ENCODE results near the gene C1QTNF8. TPM values are rescaled to one million over a fixed set of nuclear protein-coding genes. Genes with fewer than 3 reads are reported as not detected.
A peak's percentile ranks its signal among the peaks of the same experiment; 100 is the strongest.

The C1QTNF8 gene, protein sequence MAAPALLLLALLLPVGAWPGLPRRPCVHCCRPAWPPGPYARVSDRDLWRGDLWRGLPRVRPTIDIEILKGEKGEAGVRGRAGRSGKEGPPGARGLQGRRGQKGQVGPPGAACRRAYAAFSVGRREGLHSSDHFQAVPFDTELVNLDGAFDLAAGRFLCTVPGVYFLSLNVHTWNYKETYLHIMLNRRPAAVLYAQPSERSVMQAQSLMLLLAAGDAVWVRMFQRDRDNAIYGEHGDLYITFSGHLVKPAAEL
- total RNA-seq = not detected
- long read RNA-seq = 0 reads

DNA sequence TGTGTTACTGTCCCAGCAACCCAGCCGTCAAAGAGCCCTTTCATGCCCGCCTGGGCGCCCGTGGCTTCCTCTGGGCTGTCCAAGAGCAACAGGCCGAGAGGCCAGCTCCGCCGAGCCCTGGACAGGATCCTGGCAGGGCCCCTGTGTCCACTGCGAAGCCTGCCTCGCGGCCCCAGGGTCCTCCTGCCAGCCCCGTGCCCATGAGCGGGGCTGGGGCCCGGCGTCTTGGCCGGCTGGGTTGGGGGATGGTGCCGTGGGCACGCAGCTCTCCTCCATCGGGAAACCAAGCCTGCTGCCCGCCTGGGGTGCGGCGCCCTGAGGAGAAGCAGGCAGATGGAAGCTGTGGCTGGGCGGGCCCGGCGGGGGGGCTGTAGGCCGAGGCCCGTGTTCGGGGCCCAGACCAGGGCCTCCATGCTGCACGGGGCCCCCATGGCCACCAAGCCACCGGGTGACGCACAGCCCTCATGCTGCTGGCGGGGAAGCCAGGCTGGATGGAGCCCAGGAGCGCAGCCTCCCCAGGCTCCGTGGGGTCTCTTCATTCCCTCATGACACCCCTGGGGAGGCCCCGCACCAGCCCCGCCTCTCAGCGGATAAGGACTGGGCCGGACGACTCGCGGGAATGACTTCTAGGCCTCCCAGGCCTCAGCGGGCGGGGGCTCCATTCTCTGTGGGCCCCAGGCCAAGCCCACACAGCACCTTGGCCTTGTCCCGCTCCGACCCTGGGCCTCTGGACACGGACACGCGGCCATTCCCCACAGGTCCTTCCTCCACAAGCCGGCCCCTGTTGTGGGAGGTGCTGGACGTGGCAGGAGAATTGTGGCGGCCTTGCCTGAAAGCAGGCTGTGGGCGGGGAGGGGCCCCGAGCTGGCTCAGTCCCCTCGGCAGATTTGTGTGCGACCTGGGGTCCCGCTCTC lies at the start of gene C1QTNF8:
Gene C1QTNF8 (minus strand): TSS at position 76 of the 914 bp plus-strand sequence. CDS start 1,322 bp downstream, outside the sequence.
- intact Hi-C loops (cut with DNase I, micrococcal nuclease) = no loop called here
- ATAC-seq (no peak), DNase-seq (no peak)

DNA sequence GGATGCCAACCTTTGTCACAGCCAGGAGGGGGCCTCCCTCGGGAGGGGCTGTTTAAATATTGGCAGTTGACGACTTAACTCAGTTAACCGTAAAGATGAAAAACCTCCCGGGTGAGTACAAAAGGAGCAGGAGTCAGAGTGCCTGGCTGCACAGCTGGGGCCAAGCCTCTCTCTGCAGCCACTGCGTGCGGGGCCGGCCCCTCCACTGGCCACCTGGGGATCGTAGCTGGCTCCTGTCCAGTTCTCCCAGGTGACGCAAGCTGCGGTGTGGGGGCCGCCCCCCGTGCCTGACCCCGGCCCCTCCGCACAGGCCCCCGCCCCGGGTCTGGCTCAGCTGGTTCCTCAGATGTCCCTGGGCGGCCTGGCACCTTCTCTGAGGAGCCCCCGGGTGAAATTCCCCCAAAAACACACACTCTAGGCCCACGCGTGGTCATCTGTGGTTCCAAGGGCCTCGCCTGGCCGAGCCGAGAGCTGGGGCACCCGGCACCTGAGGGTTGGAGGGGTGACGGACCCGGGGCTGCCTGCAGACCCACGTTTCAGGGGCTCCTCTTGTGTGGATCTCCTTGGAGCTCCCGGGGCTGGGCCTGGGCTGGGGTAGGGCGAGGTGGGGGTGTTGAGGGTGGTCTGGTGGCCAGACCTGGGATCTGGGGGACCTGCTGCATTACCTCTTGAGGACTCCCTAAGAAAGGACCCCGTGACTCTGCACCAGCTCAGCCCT lies 49.5 kb upstream of the C1QTNF8 start:
- DNase-seq (no peak), ATAC-seq (no peak)
- intact Hi-C loops (cut with DNase I, micrococcal nuclease) = no loop called here

DNA sequence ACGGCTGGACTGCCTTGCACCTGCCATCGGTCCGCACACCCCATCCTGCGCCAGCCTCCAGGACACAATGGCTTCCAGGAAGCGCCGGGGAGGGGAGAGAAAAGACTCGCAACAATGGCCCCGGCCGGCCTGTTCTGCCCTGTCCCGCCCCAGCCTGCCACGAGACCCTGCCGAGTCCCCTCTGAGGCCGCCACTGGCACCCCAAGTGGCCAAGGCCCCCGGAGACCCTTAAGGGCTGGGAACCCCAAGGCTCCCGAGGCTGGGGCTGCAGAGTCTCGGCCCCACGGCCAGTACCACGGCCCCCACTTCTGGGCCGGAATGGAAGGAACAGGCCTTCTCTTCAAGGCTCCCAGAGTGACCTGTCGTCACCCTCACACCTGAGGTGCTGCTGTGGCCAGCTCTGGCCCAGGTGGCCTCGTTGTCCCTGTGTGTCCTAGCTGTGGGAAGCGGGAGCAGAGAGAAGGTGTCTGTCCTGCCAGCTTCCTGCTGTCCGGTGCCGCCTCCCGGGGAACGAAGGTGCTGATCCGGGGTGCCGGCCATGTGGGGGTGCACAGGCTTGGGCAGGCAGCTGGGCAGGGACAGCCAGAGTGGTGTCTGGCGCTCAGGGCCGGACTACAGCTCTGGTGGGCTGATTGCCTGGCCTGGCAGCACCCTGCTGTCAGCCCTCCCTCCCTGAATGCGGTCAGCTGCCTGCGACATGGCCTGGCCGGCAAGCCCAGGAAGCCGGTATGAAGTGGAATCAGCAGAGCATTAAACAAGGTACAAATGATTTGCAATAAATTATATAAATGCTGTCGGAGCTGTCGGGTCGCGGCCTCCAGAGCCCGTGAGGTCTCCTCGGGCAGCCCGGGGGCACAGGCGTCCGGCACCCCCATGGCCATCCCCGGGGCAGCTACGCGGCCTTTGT lies 48.7 kb upstream of the C1QTNF8 start:
- ATAC-seq (no peak), DNase-seq (no peak)
- intact Hi-C loops (cut with DNase I, micrococcal nuclease) = no loop called here

DNA sequence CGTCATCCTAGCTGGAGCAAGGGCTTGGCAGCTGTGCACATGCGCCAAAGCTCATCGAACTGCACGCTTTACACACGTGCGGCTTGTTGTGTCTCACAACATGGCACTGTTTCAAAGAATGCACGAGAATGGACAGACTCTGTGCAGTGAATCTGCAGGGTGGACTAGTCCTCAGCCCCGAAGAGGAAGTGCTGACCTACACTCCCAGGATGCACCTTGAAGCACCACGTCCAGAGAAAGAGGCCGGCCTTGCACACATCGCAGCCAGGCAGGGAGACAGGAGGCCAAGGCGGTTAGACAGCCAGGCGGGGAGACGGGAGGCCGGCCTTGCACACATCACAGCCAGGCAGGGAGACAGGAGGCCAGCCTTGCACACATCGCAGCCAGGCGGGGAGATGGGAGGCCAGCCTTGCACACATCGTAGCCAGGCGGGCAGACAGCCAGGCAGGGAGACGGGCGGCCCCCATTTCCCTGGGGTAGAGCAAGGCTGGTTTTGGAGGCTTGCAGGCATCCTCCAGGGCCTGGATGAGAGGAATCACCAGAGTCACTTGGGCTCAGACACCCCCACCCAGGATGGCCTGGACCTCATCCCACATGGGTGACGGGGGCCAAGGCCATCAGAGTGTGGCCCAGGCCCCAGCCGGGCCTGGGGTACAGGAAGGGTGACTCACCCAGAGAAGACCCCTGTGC lies 47.9 kb upstream of the C1QTNF8 start:
- no peak for DNase-seq
- intact Hi-C loops (cut with DNase I, micrococcal nuclease) = no loop called here
- ATAC-seq = no peak

DNA sequence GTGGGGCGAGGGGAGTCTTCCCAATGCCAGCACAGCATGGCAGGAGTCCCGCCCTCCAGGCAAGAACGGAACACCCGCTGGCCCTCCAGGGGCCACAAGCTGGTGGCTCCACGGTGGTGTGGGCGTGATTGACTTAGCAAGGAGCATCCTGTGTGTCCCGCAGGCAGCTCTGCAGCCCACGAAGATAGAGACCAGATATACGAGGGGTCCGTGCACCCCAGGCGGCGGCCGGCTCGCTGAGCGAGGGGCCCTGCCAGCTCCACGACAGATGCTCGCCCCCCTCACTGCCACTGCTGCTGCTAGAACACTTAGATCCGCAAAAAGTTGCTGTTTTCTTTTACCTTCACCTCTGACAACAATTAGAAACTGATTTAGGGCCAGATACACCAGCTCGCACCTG lies 46.9 kb upstream of the C1QTNF8 start:
- intact Hi-C loops (cut with DNase I, micrococcal nuclease) = no loop called here

DNA sequence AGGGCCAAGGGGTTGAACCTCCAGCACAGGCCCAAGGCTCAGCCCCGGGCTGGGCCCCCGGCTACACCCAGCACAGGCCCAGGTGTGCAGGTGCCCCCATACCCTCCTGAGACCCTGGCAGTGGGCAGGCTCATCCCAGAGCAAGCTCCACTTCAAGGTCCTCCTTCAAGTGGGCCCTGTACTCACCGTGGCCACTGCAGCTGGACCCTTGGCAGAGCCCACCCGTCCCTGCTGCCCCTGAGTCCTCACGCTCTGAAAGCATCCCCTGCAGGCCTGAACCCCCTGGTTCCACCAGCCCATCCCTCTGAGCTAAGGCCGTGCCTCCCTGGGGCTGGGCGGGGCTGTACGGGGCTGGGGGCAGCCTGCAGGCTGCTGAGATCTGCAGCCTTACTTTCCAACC lies 45.7 kb upstream of the C1QTNF8 start:
- no peak for ATAC-seq
- no peak for DNase-seq
- intact Hi-C loops (cut with DNase I, micrococcal nuclease) = no loop called here

More for the DNA sequence above, 46.9 kb upstream of the C1QTNF8 start:
- ATAC-seq (no peak), DNase-seq (no peak)

DNA sequence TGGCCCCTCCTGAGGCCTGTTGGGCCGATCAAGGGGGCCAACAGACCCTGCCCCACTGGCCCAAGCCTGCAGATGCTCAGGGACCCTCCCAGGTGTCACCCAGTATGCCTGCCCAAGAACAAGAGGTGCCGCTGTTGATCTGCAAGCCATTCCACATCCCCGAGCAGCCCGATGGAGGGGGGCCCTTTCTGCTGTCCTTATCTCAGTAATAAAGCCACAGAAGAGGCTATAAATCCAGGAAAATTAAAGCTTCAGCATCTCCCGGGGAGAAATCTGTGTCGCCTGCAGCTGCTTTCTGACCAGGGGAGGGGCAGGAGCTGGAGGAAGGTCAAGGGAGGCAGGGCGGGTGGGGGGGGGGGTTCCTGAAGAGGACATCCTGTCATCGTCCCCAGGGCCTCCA lies 45.1 kb upstream of the C1QTNF8 start:
- ATAC-seq (no peak), DNase-seq (no peak)
- intact Hi-C loops (cut with DNase I, micrococcal nuclease) = no loop called here

DNA sequence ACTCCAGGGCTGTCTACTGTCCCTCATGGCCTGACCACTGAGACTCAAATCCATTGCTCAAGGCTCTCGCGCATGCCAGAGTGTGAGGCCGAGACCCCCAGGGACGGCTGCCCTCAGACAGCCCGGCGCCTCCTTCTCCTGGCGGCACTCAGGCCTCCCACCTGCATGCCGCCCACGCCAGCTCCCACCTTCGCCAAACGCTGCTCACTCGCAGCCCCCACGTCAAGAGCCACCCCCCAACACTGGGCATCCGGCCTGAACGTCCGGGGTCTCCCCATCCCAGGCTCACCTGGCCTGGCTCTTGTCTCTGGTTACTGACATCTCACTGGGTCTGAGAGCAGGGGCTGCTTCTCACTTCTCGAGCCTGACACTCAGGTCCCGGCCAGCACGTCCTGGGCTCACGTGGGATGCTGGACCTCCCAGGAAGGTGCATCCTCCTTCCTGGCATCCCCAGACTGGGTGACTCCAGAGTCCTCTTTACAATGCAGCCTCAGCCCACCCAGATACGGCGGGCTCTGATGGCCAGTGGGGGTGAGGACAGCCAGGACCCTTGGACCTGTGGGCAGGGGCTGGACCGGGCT lies 44.6 kb upstream of the C1QTNF8 start:
- ATAC-seq (no peak), DNase-seq (no peak)
- intact Hi-C loops (cut with DNase I, micrococcal nuclease) = no loop called here

DNA sequence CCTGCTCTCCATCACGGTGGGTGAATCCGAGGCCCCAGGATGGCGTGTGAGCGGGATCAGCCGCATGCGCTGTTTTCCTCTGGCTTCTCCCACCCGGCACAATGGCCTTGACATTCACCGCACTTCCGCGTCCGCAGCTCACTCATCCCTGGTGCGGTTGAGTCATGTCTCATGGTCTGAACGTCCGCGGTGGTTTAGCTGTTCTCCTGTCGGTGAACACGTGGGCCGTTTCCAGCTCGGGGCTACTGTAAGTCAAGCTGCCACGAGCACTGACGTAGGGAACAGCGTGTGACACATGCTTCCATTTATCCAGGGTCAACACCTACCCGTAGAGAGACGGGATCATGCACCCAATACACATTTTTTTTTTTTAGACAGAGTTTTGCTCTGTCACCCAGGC lies 41.6 kb upstream of the C1QTNF8 start:
- intact Hi-C loops (cut with DNase I, micrococcal nuclease) = no loop called here
- no peak for DNase-seq
- no peak for ATAC-seq

DNA sequence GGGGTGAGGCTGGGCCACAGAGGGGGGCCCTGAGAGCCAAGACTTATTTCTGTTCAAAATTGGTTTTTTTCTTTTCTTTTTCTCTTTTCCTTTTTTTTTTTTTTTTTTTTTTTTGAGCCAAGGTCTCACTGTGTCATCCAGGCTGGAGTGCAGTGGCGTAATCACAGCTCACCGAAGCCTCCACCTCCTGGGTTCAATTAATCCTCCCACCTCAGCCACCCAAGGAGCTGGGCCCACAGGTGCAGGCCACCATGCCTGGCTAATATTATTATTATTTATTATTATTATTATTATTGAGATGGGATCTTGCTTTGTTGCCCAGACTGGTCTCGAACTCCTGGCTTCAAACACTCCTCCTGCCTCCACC lies 39.4 kb upstream of the C1QTNF8 start:
- ATAC-seq = no peak
- intact Hi-C loops (cut with DNase I, micrococcal nuclease) = no loop called here

DNA sequence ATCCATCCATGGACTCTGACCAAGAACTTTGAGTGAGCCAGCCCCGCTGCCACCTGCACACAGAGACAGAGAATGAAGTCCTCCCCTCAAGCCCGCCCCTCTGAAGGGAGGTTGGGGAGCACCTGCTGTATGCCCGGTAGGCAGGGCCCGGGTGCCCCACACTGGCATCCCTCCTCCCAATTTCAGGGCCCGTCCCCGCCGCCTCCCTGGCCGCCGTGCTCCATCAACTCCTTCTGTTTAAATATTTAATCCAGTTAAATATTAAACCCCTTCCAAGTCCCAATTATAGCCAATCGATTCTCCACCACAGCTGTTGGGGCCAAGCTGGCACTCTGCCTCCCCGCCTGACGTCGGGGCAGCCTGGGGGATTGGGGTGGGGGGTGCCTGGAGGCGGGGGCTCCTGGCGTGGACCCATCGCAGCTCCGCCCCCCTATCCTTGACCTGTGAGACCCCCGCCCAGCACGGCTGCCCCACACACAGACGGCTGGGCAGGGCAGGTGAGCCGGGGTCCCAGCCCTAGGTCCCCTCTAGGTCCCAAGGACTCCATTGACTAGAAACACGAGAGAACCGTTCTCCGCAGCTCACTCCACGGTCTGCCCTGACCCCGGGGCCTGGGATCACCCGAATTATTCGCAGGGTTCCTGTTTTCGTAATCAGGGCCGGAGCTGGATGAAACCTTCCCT lies 38.9 kb upstream of the C1QTNF8 start:
- ATAC-seq (peak; percentile 42), DNase-seq (no peak)
- intact Hi-C loops (cut with DNase I, micrococcal nuclease) = no loop called here

More for the DNA sequence above, 39.4 kb upstream of the C1QTNF8 start:
- DNase-seq = no peak

DNA sequence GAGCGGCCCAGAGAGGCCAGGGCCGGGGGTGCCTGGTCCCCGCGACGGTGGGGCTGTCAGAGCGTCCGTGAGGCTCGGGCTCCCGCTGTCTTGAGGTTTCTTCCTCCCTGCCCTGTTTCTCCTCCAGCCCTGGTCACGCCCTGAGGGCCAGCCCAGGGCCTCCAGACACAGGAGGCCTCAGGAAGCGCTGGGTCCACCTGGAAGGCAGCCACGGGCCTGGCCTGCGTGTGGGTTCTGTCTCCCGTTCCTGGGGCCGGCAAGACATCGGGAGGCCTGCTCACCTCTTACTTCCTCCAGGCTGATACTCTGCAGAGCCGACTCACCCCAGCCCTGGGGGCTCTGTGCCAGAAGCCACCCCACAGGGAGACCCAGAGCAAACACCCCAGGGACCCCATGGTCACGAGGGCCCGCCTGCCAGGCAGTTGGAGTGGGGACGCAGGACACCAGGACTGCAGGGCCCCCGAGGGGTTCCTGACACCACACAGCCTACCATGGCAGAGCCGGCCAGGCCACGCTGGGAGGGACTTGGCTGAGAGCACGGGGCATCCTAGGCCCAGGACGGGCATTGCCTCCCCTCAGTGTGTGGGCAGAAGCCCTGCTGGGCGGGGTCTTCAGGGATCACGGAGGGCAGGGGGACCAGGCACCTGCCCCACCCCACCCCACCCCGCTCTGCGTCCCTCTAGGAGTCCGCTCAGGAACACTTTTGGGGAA lies 37.9 kb upstream of the C1QTNF8 start:
- ATAC-seq (peak; percentile 28), DNase-seq (no peak)
- intact Hi-C loops (cut with DNase I, micrococcal nuclease) = no loop called here

DNA sequence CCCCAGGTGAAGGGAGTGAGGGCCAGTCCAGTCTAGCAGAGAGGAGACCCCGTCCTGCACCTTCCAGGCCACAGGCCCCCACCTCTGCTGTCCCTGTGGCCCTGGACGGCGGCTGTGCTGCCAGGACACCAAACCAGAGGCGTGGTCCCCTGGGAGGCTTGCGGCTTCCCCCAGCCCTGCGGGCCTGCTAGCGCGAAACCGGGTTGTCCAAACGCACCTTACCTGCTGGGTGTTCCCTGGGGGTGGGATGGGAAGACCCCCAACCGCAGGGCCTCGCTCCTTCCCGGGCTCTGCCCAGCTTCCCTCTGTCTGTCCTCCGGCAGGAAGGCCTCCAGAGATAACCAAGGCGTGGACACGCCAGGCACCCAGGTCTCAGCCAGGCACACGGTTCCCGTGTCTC lies 37.2 kb upstream of the C1QTNF8 start:
- ATAC-seq (no peak), DNase-seq (no peak)
- intact Hi-C loops (cut with DNase I, micrococcal nuclease) = no loop called here

DNA sequence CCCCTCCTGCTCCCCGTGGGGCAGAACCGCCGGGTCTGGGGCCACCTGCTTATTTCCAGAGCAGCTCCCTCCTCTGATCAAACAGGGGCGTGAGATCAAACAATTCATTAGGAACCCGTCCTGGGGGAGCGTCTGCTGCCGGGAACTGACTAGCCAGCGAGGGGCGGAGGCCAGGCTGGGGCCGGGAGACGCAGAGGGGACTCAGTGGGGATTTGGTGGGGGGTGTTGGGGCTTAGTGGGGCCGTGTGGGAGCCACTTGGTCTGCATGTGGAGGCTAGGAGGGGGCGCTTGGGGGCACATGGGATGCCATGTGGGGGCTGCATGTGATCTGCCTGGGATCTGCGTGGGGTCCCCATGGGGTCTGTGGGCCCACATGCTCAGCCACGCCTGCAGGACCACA lies 36.4 kb upstream of the C1QTNF8 start:
- ATAC-seq = no peak
- intact Hi-C loops (cut with DNase I, micrococcal nuclease) = no loop called here
- DNase-seq = no peak

DNA sequence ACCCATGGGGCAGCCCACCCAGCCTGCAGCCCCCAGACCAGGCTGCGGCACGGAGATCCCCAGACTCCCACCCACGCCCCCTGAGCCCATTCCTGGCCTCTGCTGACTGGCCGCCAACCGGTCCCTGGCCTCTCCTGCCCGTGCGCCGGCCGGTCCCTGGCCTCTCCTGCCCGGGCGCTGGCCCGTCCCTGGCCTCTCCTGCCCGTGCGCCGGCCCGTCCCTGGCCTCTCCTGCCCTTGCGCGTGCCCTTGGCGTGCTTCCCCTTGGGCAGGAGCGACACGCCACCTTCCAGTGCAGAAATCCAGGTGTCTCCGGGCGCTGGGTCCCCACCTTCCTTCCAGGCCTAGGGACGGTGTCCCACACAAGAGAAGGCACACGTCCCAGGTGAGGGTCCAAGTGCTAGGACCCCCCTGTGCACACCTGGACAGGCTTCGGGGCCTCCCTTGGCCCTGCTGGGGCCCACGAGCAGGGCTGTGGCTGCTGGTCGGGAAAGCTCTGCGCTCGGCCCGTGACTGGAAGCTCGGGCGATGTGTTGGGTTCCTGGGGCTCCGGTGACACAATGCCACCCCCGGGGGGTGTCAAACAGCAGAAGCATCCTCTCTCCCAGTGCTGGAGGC lies 35.4 kb upstream of the C1QTNF8 start:
- ATAC-seq (no peak), DNase-seq (no peak)
- intact Hi-C loops (cut with DNase I, micrococcal nuclease) = no loop called here

DNA sequence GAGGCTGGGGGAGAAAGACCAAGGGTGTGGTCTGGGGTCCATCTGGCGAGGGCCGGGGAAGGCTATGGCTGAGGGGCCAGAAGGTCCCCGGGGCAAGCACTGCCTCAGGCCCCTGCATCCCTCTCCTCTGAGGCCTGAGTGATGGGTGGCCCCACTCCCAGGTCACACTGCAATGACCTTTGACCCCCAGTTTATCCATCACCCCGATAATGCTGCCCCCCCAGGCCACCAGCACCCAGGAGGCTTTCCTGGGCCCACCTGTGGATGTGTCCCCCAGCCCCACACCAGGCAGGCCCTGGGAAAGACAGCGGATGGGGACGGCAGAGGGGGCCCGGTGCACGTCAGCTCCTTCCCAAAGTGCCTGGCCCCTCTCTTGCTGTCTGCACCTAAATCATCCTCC lies 34.3 kb upstream of the C1QTNF8 start:
- DNase-seq (no peak), ATAC-seq (no peak)
- intact Hi-C loops (cut with DNase I, micrococcal nuclease) = no loop called here
